ENCODE measurements around the gene COQ8A.
"Not testable (repeated sequence)": the region's sequence is repeated elsewhere in the genome, so short reads cannot be mapped to it uniquely, and the experiment has no call there.

COQ8A gene

GRCh38 chr1:226953175-226953800, 13.2 kb downstream of the COQ8A start:
- DNase-seq (ENCODE audit: low read depth): no peak

GRCh38 chr1:226954337-226954736, 14.2 kb downstream of the COQ8A start:
- DNase-seq (ENCODE audit: low read depth): no peak

- DNase-seq (ENCODE audit: low read depth): no peak
Measured at GRCh38 chr1:226954777-226955176, 14.7 kb downstream of the COQ8A start.

- not testable (repeated sequence) for DNase-seq (ENCODE audit: low read depth)
Measured at GRCh38 chr1:226955857-226956256, 15.8 kb downstream of the COQ8A start.

- DNase-seq (ENCODE audit: low read depth): no peak
Measured at GRCh38 chr1:226956942-226957713, 17.0 kb downstream of the COQ8A start.

- DNase-seq (ENCODE audit: low read depth): no peak
Measured at GRCh38 chr1:226957714-226958113, 17.6 kb downstream of the COQ8A start.

- DNase-seq (ENCODE audit: low read depth): no peak
Measured at GRCh38 chr1:226958300-226958699, 18.2 kb downstream of the COQ8A start.

GRCh38 chr1:226960256-226960655, 20.2 kb downstream of the COQ8A start:
- DNase-seq (ENCODE audit: low read depth): no peak

GRCh38 chr1:226960944-226961765, 21.1 kb downstream of the COQ8A start:
- DNase-seq (ENCODE audit: low read depth): no peak

- no peak for DNase-seq (ENCODE audit: low read depth)
Measured at GRCh38 chr1:226962421-226963391, 22.6 kb downstream of the COQ8A start.

GRCh38 chr1:226964068-226964425, 24.0 kb downstream of the COQ8A start:
- no peak for DNase-seq (ENCODE audit: low read depth)

GRCh38 chr1:226964611-226965486, 24.8 kb downstream of the COQ8A start:
- DNase-seq (ENCODE audit: low read depth): no peak

- DNase-seq (ENCODE audit: low read depth): no peak
Measured at GRCh38 chr1:226965581-226966440, 25.7 kb downstream of the COQ8A start.

GRCh38 chr1:226966683-226967082, 26.6 kb downstream of the COQ8A start:
- DNase-seq (ENCODE audit: low read depth): no peak

- DNase-seq (ENCODE audit: low read depth): peak; percentile 8
Measured at GRCh38 chr1:226967665-226968064, 27.6 kb downstream of the COQ8A start.

GRCh38 chr1:226971765-226972164, 31.7 kb downstream of the COQ8A start:
- DNase-seq (ENCODE audit: low read depth): no peak

- DNase-seq (ENCODE audit: low read depth): no peak
Measured at GRCh38 chr1:226972931-226973330, 32.8 kb downstream of the COQ8A start.

GRCh38 chr1:226973371-226973897, 33.3 kb downstream of the COQ8A start:
- no peak for DNase-seq (ENCODE audit: low read depth)

- DNase-seq (ENCODE audit: low read depth): peak; percentile 16
Measured at GRCh38 chr1:226973898-226974543, 33.9 kb downstream of the COQ8A start.

Data from fibroblast of the conjunctiva (primary cell).